ENCODE measurements around the gene SMOC2.

The SMOC2 gene

DNA sequence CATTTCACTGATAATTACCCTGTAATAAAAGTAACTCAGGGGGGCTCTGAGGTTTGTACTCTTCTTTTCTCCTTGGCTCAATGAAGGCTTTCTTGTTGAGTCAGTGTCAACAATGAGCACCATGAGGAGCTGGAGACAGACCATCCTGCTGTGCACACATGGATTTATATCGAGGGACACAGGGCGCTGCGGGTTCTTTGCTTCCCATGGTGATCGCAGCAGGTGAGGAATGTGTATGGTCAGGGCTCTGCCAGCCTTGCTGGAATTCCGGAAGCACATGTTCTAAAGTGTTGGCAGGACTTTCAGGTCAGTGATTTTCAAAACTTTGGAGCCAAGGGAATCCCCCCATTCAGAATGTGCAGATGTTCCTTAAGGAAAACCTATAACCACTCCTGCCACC is 27.1 kb downstream of the SMOC2 start:
- DNase-seq (ENCODE audit: extremely low read depth, low read depth), result no peak
- TF ChIP-seq, protein P1, sequence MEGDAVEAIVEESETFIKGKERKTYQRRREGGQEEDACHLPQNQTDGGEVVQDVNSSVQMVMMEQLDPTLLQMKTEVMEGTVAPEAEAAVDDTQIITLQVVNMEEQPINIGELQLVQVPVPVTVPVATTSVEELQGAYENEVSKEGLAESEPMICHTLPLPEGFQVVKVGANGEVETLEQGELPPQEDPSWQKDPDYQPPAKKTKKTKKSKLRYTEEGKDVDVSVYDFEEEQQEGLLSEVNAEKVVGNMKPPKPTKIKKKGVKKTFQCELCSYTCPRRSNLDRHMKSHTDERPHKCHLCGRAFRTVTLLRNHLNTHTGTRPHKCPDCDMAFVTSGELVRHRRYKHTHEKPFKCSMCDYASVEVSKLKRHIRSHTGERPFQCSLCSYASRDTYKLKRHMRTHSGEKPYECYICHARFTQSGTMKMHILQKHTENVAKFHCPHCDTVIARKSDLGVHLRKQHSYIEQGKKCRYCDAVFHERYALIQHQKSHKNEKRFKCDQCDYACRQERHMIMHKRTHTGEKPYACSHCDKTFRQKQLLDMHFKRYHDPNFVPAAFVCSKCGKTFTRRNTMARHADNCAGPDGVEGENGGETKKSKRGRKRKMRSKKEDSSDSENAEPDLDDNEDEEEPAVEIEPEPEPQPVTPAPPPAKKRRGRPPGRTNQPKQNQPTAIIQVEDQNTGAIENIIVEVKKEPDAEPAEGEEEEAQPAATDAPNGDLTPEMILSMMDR (IDR thresholded peaks at IDR 0.05; ENCODE audit: low read depth, low read length), result no peak

DNA sequence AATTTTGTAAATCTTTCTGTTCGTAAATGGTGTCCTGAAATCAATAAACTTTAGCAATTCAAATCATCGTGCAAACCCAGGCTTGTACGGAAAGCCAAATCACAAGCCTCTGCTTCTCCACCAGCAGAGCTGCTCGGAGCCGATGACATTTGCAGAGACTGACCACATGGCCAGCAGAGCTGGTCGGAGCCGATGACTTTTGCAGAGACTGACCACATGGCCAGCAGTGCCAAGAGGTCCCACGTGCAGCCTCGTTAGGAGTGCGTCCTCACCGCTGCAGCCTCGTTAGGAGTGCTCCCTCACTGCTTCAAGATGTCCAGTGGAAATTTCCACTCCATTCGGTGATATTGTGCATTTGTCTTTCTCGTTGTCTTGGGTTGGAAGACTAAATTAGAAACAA is 28.5 kb downstream of the SMOC2 start:
- TF ChIP-seq, protein P1 (IDR thresholded peaks at IDR 0.05; ENCODE audit: low read depth, low read length), result no peak
- DNase-seq (ENCODE audit: extremely low read depth, low read depth), result no peak

DNA sequence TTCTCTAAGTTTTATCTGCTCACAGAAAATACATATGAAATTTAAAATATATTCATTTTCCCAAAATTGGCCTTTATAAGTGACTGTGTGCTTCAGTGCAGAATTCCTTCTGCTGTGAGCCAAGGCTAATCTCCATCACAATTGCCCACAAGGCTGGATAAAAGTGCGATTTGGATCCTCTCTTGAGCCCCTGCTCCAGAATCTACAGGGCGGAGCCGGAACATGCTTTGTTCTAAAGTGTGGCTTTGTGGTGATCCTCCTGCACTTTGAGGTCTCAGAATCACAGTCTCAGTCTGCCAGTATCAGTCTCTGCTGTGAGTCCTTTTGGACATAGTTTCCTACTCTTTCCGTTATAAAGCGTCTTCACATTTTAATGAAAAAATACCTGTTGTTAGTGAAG is 28.9 kb downstream of the SMOC2 start:
- DNase-seq (ENCODE audit: extremely low read depth, low read depth), result no peak

GRCh38 chr6:168472363-168472762 is 31.4 kb downstream of the SMOC2 start:
- DNase-seq (ENCODE audit: extremely low read depth, low read depth), result no peak
- TF ChIP-seq, protein P1 (IDR thresholded peaks at IDR 0.05; ENCODE audit: low read depth, low read length), result no peak

More for the DNA sequence above, 28.9 kb downstream of the SMOC2 start:
- TF ChIP-seq, protein P1 (IDR thresholded peaks at IDR 0.05; ENCODE audit: low read depth, low read length), result no peak

GRCh38 chr6:168473197-168473596 is 32.2 kb downstream of the SMOC2 start:
- no peak for DNase-seq (ENCODE audit: extremely low read depth, low read depth)
- TF ChIP-seq, protein P1 (IDR thresholded peaks at IDR 0.05; ENCODE audit: low read depth, low read length), result no peak

DNA sequence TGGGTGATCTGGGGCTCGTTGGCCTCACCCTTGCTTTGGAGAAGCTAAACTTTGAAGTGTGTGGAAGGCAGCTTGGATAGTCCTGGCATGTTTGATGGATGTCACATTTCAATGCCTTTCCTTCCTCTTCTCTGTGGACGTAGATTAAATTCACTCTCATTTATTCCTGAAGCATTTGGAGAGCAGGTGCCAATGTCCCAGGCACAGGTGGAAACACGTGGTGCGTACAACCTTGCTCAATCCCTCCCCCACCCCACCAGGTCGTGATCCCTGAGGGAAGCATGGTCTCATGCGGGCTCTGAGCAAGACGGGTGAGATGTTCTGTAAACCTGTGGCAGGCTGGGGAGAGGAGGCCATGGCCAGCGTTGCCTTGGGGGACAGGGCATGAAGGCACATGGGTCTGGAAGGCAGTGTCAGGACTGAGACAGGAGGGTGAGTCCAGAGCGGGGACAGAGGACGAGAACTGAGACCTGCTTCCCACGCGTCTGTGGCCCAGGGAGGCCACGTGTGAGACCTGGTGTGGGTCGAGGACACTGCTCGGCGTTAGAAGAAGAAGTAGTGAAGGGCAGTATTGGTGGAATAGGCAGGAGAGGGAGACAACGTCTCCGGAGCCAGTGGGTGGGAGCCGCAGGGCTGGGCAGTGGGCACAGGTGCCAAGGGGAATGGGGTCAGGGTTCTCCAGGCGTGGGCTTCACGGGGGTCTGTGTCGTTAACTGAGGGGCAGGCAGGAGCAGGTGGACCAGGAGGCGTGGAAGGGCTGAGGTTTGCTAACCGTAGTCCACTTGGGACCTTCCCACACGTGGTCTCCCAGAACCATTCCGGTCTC is 34.4 kb downstream of the SMOC2 start:
- TF ChIP-seq, protein P1 (IDR thresholded peaks at IDR 0.05; ENCODE audit: low read depth, low read length), result no peak
- no peak for DNase-seq (ENCODE audit: extremely low read depth, low read depth)

- TF ChIP-seq, protein P1 (IDR thresholded peaks at IDR 0.05; ENCODE audit: low read depth, low read length), result no peak
- no peak for DNase-seq (ENCODE audit: extremely low read depth, low read depth)
These were observed 38.4 kb downstream of the SMOC2 start for GRCh38 chr6:168479421-168479820.

Data from AG09319 (cell line).